ENCODE results near the gene COG5.

DNA sequence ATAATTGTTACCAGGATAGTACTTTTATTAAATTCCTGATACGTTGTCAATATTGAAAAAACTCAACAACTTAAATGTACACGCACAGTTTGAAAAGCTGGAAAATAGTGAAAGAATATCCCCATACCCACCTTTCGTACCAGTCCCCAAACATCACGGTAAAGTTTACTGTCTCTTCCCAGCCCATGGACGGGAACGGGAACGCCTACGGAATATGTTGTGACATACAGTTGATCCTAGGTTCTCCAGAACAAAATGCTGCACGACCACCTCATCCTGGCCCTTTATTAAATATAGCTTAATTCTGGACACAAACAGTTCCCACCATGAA is 15.8 kb upstream of the COG5 start:
- TF ChIP-seq, protein P1, sequence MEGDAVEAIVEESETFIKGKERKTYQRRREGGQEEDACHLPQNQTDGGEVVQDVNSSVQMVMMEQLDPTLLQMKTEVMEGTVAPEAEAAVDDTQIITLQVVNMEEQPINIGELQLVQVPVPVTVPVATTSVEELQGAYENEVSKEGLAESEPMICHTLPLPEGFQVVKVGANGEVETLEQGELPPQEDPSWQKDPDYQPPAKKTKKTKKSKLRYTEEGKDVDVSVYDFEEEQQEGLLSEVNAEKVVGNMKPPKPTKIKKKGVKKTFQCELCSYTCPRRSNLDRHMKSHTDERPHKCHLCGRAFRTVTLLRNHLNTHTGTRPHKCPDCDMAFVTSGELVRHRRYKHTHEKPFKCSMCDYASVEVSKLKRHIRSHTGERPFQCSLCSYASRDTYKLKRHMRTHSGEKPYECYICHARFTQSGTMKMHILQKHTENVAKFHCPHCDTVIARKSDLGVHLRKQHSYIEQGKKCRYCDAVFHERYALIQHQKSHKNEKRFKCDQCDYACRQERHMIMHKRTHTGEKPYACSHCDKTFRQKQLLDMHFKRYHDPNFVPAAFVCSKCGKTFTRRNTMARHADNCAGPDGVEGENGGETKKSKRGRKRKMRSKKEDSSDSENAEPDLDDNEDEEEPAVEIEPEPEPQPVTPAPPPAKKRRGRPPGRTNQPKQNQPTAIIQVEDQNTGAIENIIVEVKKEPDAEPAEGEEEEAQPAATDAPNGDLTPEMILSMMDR (IDR thresholded peaks at IDR 0.05; ENCODE audit: low read depth, low read length, poor library complexity, severe bottlenecking): no peak
- TF ChIP-seq EZH2phosphoT487 (IDR thresholded peaks at IDR 0.05; ENCODE audit: borderline replicate concordance, low read length): no peak

Measured in DOHH2 (cell line).